ENCODE measurements around the gene GNB1. TPM values are rescaled to one million over a fixed set of nuclear protein-coding genes. Genes with fewer than 3 reads are reported as not detected.

GNB1 gene
- total and polyA plus RNA-seq, 9 of the 15 experiments (the other 6 are each of a cell fraction or from before 2014, with no cell fraction given) = 34.3 to 388 (median 114) TPM

DNA sequence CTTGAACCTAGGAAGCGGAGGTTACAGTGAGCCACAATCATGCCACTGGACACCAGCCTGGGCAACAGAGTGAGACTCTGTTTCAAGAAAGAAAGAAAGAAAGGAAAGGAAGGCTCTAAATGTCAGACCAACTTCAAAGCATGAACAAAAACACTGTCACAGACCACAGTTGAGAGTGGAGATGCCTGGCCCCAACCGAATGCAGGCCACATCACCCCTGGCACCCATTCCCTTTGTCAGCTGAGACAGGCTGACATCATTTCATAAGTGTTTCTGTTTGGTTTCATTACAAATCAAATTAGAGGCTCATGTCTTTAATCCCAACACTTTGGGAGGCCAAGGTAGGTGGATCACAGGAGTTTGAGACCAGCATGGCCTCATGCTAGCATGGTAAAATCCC, 84.0 kb downstream of the GNB1 start (continued):
- no peak for TF ChIP-seq ZNF639 (CRISPR knock-in tag; conservative IDR thresholded peaks at IDR 0.05 in 1 of 2, IDR thresholded peaks at IDR 0.05 in 1 of 2)
- TF ChIP-seq, protein P1, sequence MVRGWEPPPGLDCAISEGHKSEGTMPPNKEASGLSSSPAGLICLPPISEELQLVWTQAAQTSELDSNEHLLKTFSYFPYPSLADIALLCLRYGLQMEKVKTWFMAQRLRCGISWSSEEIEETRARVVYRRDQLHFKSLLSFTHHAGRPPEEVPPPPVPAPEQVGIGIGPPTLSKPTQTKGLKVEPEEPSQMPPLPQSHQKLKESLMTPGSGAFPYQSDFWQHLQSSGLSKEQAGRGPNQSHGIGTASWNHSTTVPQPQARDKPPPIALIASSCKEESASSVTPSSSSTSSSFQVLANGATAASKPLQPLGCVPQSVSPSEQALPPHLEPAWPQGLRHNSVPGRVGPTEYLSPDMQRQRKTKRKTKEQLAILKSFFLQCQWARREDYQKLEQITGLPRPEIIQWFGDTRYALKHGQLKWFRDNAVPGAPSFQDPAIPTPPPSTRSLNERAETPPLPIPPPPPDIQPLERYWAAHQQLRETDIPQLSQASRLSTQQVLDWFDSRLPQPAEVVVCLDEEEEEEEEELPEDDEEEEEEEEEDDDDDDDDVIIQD (CRISPR knock-in tag; IDR thresholded peaks at IDR 0.05) = no peak
- no peak for TF ChIP-seq RBM25 (IDR thresholded peaks at IDR 0.05; ENCODE audit: low read depth, low read length, severe bottlenecking)
- TF ChIP-seq, protein P2, sequence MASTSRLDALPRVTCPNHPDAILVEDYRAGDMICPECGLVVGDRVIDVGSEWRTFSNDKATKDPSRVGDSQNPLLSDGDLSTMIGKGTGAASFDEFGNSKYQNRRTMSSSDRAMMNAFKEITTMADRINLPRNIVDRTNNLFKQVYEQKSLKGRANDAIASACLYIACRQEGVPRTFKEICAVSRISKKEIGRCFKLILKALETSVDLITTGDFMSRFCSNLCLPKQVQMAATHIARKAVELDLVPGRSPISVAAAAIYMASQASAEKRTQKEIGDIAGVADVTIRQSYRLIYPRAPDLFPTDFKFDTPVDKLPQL (IDR thresholded peaks at IDR 0.05; ENCODE audit: extremely low read depth, insufficient read length) = no peak
- no peak for TF ChIP-seq MBD2 (IDR thresholded peaks at IDR 0.05; ENCODE audit: borderline replicate concordance, low read depth)
- TF ChIP-seq MED1 (CRISPR knock-in tag; IDR thresholded peaks at IDR 0.05; ENCODE audit: borderline replicate concordance) = no peak
- TF ChIP-seq KLF13 (tag; IDR thresholded peaks at IDR 0.05; ENCODE audit: borderline replicate concordance, low read depth) = no peak
- no peak for TF ChIP-seq SMARCA5 (IDR thresholded peaks at IDR 0.05)
